ENCODE measurements around the gene PCDH7.

DNA sequence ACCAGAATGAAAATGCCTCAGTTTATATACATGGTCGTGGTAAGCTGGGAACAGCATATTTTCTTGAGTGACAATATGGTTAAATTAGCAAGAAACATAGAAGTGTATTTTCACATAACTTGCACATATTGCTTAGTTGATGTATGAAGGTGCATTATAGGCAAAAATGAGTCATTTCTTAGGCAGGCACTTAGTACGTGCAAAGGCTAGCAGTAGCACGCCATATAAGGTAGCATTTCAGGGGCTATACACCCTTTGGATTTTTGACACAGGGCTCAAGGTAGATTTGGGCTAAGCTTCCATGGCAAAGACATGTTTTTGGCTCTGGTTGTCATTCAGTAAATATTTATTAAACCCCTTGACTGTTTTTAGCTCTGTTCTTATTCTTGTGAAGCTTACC is 33.1 kb downstream of the PCDH7 start:
- TF ChIP-seq, protein P1, sequence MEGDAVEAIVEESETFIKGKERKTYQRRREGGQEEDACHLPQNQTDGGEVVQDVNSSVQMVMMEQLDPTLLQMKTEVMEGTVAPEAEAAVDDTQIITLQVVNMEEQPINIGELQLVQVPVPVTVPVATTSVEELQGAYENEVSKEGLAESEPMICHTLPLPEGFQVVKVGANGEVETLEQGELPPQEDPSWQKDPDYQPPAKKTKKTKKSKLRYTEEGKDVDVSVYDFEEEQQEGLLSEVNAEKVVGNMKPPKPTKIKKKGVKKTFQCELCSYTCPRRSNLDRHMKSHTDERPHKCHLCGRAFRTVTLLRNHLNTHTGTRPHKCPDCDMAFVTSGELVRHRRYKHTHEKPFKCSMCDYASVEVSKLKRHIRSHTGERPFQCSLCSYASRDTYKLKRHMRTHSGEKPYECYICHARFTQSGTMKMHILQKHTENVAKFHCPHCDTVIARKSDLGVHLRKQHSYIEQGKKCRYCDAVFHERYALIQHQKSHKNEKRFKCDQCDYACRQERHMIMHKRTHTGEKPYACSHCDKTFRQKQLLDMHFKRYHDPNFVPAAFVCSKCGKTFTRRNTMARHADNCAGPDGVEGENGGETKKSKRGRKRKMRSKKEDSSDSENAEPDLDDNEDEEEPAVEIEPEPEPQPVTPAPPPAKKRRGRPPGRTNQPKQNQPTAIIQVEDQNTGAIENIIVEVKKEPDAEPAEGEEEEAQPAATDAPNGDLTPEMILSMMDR (conservative IDR thresholded peaks at IDR 0.05), result no peak
- TF ChIP-seq ZFX (IDR thresholded peaks at IDR 0.05), result no peak

Measured in C4-2B (cell line).